HG03521 (cell line): Measurements from ENCODE around the gene MCTP2.
"Not testable (repeated sequence)": the region's sequence is repeated elsewhere in the genome, so short reads cannot be mapped to it uniquely, and the experiment has no call there.

Experiments
- ATAC-seq: cut with Tn5 transposase; IDR thresholded peaks from one replicate; pipeline ENCODE4 v1.9.1; 2021; ENCODE audit warnings: mild to moderate bottlenecking, moderate library complexity; ENCODE audit not compliant: unreplicated experiment

The MCTP2 gene

DNA sequence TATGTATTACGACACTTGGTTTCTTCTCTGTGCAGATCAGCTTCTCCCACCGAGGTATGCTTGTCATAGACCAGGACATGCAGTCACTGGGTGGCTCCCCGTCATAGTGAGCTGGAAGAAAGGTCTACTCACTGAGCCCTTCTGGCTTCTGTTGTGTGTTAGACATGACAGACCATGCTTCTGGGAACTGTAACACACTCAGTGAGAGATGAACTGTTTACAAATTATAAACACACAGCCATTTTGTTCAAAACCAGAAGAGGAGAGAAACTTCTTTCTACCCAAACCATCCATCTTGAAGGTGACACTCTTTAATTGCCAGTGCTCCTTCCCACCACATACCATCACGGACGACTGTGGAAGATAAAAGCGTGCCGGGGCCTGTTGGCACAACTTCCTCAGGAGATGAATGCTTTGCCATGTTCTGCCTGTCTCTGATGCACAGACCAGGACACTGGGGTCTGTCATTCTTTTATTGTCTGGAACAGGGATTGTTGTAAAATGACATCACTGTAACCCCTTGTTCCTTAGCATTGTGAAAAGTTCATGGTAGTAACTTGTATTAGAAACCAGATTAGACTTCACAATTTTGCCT lies 214.3 kb downstream of the MCTP2 start:
- ATAC-seq = no peak

DNA sequence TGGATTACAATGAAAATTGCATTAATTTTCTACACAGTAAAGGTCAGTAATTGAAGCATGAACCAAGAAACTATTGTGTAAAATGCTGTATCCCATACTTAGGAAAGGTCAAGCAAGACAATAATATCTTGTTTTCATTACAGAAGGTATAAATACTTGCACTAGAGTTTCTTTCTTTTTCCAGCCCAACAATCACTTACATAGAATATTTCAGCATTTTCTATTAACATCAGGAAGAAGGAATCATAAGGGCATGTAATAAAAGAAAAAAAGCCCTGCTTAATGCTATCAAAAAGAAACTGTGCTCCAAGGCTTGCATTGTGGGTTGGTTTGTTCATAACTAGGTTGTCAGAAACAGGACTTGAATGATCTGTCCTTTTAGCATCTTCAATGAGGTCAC lies 215.1 kb downstream of the MCTP2 start:
- no peak for ATAC-seq

DNA sequence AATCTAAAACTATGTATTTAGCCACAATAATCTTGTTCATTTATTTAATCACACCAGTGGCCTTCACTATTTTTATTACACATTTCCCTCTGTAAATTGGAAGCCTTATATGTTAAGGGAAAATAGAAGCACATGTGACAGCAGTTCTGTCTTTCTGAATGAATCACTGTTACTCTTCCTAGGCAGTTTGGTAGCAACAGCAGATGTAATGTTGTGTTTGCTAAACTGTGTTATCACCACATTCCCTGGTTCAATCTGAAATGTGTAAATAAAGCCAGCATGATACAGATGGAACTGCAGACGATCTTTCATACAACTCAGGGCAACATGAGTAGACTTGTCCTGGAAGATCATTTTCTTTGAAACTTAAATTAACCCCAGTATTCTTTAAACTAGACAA lies 220.1 kb downstream of the MCTP2 start:
- ATAC-seq = no peak

DNA sequence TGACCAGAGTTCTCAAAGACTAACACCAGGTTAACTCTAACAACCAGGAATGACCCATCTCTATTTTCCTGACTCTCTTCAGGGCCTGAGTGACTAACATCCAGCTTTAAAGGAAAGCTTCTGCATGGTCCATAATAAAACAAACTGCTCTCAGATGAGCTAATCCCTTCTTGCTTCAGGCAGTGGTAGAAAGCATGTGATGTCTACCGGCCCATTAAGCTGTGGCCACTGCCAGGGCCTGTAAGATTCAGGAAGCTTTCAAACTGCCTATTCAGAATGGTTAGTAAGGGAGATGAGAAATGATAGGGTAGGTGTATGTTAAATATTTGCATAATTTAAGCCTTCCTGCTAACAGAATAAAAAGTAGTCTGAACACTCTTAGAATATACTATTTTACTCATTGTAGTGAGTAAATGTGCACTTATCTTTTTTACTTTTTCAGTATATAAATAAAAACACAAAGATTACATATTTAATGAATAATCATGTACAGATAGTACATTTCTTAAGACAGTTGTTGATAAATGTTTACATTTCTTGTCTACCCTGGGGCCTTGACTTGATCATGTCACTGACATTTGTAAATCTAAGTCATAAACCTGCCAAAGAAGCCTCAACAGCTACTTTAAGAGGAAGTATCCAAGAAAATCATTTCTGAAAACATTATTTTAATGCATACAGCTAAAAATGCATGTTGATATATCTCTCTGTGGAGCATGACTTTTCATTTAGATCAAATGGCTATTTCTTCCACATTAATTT lies 222.0 kb downstream of the MCTP2 start:
- no peak for ATAC-seq

DNA sequence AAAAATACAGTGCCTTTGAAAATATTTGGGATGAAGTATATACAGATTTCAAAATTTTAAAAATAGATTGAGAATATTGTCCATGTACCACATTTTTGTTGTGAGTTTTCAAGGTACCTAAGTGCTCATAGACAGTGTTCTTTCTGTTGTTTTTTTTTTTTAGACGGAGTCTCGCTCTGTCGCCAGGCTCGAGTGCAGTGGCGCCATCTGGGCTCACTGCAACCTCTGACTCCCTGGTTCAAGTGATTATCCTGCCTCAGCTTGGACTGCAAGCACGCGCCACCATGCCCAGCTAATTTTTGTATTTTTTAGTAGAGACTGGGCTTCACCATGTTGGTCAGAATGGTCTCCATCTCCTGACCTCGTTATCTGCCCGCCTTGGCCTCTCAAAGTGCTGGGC lies 223.9 kb downstream of the MCTP2 start:
- no peak for ATAC-seq

DNA sequence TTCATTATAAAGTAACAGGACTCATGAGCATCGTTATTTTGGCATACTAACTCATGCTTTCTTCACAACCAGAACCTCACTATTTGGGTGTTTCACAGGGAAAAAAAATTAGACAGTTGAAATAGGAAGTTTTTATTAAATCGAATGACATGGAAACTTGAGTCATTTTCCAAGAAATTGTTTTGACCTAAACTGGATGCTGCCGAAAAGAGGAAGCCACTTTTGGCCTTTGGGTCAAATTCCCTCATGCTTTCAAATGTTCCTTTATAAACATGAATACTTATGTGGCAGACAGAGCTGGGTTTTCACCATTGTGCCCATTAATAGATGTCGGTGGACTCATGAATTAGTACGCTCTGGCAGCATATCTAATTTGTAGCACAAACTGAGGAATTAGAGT lies 224.9 kb downstream of the MCTP2 start:
- ATAC-seq = no peak

DNA sequence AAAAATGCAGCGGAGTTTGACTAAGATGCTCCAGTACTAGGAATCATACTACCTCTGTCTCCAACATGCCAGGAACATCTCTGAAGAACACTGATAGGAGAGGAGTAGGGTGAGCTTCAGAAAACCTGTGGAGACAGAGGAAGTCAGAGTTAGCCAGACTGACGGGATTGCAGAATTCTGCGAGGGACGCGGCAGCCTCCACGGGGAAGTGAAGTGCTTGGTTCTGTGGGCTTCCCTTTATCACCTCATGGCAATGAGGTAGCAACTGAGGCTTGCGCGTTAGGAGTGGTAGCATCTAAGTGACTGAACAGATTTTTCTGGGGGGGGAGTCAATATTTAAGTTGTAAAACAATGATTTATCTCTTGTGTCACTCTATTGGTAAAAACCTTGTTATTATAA lies 226.3 kb downstream of the MCTP2 start:
- no peak for ATAC-seq

DNA sequence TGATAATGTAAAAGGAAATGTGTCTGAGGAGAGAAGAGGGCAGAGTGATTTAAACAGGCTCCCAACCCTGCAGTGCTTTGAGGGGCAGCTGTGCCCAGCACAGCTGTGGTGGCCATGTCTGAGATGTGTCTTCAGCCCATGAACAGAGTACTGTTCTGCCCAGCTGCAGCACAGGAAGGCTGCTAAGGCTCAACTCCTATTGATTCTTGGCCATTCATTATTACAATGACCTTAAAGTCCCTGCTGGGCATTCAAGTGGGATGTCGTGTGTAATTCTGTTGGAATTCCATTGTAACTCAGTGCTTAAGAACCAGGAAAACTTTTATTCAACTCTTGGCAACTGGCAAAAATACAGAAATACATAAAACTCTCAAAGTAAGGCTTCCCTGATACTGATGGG lies 229.3 kb downstream of the MCTP2 start:
- ATAC-seq = no peak

DNA sequence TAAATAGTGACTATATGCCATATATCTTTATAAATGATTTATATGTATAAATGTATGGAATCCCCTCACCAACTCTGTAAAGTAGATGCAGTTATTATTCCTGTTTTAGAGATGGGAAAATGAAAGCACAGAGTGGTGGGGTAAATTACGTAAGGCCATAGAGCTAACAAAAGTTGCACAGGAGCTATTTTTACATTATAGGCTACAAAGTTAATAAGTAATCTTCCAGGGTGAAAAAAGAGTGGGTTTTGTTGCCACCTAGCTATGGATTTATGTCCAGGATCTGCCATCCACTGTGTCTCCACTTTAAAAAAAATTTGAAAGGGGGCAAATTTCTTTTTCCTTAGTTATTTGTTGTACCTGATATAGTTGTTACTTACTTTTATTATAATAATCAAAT lies 235.7 kb downstream of the MCTP2 start:
- no peak for ATAC-seq

DNA sequence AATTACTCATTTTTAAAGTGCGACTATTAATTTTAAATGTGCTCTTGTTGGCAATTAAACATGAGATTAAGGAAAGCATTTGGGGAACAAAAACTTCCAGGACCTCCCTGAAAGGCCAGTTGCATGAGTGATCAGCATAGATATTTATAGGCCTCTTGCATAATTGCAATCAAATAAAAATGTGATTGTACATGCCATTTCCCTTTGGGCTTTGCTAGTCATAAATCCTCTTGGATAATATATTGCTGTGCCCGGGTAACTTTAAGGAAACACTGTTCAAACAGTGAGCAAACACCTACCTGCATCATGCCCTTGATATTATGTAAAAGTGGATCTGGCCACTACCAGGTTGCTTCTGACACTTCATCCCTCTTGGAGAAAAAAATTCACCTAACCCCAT lies 239.1 kb downstream of the MCTP2 start:
- no peak for ATAC-seq

DNA sequence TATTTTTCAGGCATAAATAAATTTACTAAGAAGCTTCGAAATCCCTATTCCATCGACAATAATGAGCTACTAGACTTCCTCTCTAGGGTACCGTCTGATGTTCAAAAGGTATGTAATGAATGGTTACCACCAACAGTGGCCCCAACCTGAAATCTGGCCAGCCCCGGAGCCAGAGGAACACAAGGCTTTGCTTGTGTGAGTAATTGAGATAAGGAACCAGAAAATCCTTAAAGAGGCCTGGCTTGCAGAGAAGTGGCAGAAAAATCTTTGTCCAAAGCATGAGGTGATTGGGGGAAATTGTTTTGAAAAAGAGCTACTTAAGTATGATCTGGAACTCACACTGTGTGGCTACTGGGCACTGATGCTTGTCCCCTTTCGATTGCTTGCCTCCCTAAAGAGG lies 245.3 kb downstream of the MCTP2 start:
- no peak for ATAC-seq

DNA sequence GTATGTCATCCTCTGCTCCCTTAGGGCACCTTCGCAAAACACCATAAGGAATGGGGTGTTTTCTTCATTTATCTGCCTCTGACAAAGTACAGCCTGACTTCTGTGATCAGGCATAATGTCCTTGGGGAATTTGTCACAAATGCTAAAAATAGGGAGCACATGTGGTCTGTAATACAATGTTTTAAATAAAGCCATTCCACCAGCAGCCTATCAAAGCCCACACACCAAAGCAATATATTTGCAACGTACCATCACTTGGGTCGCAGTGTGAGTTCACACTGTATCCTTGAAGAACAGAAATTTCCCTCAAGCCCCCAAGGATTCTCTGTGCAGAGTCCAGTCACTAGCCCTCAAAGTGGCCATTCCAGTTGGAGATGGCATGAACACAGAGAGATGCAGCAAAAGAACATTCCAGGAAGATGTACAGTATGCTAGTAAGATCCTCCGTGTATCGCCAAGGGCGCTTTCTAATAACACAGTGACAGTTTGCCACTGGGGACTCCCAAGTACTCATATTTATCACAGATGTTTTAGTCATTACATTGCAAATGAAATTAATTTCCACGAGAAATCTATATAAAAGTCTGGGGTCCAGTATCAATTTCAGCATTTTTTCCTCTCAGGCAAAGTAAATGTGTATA lies 246.7 kb downstream of the MCTP2 start:
- no peak for ATAC-seq

DNA sequence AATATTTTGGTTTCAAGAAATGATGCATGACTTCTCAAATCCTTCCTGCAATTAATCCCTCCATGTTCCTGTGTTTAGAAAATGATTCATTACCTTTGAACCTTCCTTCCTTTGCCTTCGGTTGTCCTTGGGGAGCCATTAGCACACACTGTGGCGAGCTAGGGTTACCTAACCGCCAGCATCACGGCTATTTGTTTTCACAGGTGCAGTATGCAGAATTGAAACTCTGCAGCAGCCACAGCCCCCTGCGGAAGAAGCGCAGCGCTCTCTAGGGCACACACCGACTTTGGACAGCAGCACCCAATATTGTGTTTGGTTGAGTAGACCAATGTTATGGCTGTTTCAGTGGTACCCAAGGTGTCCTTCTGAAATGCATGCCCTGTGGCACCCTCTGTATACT lies 247.4 kb downstream of the MCTP2 start:
- no peak for ATAC-seq

DNA sequence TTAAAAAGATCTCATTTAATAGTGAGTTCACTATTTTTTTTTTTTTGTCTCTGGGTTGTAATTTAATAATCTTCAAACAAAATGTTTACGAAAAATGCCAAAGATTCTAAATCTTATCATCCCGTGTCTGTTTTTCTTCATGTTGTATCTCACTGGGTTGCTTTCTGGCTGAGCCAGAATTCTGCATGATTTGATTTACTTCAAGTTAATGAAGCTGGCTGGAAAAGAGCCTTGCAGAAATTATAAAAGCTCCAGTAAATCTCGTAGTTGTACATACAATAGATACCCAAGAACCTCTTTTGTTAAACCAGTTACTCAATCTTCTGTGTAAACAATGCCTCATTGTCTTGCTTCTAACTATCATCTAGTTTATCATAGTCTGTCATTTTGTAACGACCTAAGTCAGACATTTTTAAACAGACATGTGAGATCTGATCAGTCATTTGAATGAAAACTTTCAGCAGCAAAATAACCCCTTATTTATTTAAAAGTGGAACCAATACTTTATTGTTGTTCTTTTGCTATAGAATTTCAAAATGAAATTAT lies 249.0 kb downstream of the MCTP2 start:
- no peak for ATAC-seq

DNA sequence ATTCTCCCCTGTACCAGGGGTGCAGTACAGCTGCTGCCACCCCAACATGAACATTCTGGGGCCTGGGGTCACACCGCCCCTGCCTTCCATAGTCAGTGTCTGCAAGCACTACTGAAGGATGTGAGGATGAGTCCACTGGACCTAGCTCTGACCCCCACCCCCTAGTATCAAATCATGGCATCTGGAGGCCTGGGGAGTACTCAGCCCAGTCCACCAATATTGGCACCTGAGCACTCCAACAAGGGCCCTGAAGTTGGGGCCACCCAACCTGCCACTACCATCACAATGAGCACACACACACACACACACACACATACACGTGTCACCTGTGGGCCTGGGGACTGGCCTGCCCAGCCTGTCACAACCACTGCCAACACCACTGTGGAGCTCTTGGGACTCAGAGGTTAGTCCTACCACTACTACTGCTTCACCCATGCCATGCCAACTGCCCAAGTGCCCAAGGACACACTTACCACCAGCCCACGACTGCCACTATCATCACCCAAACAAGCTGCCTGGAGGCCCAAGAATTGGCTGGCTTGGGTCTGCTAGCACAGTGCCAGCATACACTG lies 253.9 kb downstream of the MCTP2 start:
- no peak for ATAC-seq

DNA sequence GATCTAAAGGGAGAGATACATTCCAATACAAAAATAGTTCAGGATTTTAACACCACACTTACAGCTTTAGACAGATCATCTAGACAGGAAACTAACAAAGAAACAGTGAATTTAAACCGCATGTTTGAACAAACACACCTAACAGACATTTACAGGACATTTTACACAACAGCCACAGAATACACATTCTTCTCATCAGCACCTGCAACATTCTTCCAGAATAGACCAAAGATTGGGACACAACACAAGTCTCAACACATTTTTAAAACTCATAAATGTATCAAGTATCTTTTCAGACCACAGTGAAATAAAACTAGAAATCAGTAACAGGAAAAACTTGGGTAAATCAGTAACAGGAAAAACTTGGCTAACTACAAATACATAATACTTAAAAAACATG lies 256.3 kb downstream of the MCTP2 start:
- ATAC-seq = no peak

DNA sequence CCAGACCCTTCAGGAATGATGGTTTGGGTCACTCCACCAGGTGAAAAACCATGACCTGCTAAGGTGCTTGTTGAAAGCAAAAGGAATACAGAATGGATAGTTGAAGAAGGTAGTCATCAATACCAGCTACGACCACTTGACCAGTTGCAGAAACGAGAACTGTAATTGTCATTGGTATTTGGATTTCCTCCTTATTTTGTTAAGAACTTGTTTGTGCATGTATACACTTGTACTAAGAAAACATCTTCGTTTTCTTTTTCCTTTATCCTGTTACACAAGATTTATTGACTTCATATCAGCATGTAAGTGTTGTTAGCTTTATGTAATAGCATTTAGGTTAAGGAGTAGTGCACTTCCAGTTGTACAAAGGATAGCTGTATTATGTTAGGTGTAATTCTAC lies 261.8 kb downstream of the MCTP2 start:
- no peak for ATAC-seq

DNA sequence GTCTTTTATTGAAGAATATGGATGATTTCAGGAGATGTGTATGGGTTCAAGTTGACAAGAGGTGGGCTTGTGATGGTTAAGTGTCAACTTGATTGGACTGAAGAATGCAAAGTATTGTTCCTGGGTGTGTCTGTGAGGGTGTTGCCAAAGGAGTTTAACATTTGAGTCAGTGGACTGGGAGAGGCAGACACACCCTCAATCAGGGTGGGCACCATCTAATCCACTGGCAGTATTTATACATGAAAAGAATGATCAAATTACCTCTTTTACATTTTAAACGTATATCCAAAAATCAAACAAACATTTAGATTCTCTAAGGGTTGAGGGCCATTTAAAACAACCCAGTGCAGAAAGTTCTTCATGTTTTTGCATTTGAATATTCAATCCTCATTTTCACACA lies 262.2 kb downstream of the MCTP2 start:
- ATAC-seq = not testable (repeated sequence)

DNA sequence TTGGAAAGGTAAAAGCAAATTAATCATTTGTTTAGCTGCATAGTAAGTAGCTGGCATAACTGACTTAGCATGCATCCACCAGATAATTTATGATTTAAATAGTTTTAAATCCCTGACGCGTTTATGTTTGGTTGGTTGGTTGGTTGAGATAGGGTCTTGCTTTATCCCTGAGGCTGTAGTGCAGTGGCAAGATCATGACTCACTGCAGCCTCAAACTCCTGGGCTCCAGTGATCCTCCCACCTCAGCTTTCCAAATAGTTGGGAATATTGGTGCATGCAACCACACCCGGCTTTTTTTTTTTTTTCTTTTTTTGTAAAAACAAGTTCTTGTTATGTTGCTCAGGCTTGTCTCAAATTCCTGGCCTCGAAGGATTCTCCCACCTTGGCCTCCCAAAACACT lies 263.4 kb downstream of the MCTP2 start:
- ATAC-seq = no peak

DNA sequence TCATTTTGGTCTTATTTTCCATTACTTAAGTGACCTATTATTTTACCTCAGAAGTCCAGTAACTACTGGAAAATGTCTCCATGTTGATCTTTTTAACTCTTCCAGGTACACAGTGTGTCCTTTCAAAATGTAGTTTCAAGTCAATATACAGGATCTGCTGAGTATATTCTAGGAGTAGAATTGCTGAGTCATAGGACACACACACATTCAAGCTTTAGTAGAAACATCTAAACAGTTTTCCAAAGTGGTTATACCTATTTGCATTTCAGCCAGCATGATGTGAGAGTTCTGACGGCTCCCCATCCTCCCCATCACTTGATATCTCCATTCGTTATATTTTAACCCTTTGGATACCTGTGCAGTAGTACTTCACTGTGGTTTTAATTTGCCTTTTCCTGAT lies 271.9 kb downstream of the MCTP2 start:
- ATAC-seq = no peak

DNA sequence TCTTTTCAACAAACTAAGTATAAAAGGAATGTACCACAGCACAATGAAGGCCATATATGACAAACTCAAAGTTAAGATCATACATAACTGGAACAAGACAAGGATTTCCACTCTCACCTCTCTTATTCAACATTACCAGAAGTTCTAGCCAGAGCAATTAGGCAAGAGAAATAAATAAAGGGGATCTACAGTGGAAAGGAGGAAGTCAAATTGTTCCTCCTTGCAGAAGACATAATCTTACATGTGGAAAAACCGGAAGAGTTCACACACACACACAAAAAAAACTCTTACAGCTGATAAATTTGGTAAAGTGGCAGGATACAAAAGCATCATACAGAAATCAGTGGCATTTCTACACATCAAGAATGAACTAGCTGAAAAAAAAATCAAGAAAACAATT lies 277.9 kb downstream of the MCTP2 start:
- ATAC-seq = no peak

DNA sequence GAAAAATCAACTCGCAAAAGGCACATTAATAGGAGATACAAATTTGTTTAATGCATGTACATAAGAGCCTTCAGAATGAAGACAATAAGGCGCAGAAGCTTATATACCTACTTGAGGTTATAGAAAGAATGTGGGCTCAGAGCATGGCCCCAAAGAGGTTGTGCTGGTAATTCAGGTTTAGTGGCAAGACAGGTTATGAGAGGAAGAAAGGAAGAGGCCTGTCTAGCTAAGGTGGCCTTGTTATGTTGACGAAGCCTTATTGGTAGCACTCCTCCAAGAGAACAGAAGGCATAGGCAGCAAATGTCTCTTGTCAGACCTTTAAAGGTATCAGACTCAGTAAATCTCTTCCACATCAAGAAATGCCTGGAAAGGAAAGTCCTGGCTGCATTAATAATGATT lies 290.8 kb downstream of the MCTP2 start:
- ATAC-seq = no peak
